RCC 7860 (cell line): ENCODE results near the gene INPPL1.

Experiments
- DNase-seq: peaks from one replicate; pipeline ENCODE4 v3.0.0-alpha.2; 2015; ENCODE audit warnings: low spot score
- FAIRE-seq: peaks from 2 replicates; lab custom pipeline; 2012; peaks lifted over from hg19 to GRCh38; lab: Jason Lieb, UNC

Gene INPPL1

DNA sequence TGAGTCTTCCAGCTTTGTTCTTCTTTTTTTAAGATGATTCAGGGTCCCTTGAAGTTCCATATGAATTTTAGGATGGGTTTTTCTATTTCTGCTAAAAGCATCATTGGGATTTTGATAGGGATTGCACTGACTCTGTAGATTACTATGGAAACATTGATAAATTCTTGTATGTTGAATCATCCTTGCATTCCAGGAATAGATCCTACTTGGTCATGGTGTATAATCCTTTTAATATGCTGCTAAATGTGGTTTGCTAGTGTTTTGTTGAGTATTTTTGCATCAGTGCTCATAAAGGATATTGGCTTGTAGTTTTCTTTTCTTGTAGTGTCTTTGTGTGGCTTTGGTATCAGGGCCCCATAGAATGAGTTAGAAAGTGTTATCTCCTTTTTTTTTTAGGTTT lies 54.3 kb downstream of the INPPL1 start:
- DNase-seq (peak; percentile 61), FAIRE-seq (peak; percentile 14)

DNA sequence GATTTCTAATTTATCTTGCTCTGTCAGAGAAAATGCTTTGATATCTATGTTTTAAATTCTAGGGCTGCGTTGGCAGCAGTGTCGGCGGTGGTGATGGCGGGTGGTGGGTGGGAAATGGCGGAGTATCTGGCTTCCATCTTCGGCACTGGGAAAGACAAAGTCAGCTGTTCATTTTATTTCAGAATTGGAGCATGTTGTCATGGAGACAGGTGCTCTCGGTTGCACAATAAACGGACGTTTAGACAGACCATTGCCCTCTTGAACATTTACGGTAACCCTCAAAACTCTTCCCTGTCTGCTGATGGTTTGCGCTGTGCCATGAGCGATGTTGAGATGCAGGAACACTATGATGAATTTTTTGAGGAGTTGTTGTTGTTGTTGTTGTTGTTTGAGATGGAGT lies 55.5 kb downstream of the INPPL1 start:
- FAIRE-seq: no peak
- no peak for DNase-seq

DNA sequence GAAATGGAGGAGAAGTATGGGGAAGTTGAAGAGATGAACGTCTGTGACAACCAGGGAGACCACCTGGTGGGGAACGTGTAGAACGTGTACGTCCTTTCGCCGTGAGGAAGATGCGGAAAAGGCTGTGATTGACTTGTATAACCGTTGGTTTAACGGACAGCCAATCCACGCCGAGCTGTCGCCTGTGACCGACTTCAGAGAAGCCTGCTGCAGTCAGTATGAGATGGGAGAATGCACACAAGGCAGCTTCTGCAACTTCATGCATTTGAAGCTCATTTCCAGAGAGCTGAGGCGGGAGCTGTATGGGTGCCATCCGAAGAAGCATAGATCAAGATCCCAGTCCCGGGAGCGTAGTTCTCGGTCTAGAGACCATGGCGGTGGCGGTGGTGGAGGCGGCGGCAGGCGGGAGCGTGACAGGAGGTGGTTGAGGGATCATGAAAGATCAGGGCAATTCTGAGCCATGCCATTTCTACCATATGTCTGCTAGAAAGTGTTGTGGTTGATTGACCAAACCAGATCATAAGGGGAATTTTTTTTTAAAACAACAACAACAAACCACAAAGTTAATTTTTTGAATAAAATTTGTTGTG lies 56.3 kb downstream of the INPPL1 start:
- DNase-seq (no peak), FAIRE-seq (no peak)

DNA sequence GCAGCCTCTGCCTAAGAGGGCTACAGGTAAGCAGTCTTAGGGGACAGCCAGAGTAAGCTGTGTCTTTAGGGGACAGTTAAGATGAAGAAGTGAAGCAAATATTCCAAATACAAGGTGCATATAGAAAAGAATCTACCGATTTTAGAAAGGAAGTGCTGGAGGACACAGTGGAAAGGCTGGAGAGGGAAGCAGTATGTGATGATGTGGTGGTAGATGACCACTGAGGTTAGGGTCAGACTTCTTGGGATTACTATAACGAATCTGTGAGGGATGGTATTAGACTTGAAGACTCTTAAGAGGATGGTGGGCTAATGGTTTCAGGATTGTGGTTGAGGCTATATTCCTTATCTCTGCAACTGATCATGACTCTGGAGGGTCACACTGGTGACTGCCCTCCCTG lies 59.4 kb downstream of the INPPL1 start:
- no peak for FAIRE-seq
- DNase-seq: no peak

DNA sequence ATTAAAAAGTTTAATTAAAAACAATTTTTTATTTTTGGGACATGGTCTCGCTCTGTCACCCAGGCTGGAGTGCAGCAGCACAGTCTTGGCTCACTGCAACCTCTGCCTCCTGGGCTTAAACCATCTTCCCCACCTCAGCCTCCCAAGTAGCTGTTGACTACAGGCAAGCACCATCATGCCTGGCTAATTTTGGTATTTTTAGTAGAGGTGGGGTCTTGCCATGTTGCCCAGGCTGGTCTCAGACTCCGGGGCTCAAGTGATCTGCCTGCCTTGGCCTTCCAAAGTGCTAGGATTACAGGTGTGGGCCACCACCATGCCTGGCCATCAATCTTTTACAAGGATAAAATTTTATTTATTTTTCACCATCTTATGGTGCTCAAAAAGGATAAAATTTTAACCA lies 62.7 kb downstream of the INPPL1 start:
- DNase-seq: no peak
- no peak for FAIRE-seq
